Measurements from ENCODE around the gene SRRD.

SRRD gene

DNA sequence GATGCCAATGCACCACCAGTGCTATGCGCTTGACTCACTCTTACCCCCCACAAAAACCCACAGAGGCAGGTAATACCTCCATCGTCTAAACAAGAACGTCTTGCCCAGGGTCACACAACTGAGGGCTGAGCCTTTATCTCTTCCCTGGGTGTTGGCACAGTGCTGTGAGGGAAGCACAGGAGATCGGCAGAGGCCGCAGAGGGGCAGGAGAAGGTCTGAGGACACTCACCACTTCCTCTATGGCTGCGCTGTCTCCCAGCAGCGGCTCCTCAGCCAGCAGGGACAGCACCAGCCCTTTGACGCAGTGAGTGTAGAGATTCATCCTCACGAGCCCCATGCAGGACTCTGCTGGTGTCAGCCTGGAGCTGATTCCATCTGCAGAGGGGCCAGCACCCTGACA, 20.0 kb upstream of the SRRD start:
- no peak overlapping the region for H3K4me3 ChIP-seq (ENCODE audit: low read depth, low read length)
- DNase-seq (ENCODE audit: low read depth): no peak
- no peak for TF ChIP-seq CTCF (IDR thresholded peaks at IDR 0.05; ENCODE audit: low read depth, low read length, missing control alignments)

DNA sequence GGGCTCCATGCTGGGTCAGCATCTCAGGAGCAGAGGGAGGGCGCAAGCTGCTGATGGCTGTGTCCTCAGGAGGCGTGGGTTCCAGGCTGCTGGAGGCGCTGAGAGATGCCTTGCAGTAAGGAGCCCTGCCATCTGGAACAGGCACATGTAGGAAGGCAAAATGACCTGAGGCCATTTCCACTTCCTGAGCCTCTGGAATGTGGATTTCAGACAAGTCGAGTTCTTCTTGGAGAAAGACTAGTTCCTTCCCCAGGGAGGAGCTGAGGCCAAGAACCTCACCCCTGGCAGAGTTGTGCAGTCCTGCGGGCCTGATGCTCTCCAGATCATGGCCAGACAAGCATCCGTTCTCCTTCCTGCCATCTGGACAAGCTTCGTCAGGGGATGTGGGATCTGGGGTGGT, 19.4 kb upstream of the SRRD start:
- DNase-seq (ENCODE audit: low read depth): no peak
- TF ChIP-seq CTCF (IDR thresholded peaks at IDR 0.05; ENCODE audit: low read depth, low read length, missing control alignments): no peak
- H3K4me3 ChIP-seq (ENCODE audit: low read depth, low read length): no peak overlapping the region

GRCh38 chr22:26466196-26466595, 17.5 kb upstream of the SRRD start:
- H3K4me3 ChIP-seq (ENCODE audit: low read depth, low read length): no peak overlapping the region
- no peak for TF ChIP-seq CTCF (IDR thresholded peaks at IDR 0.05; ENCODE audit: low read depth, low read length, missing control alignments)
- DNase-seq (ENCODE audit: low read depth): no peak

DNA sequence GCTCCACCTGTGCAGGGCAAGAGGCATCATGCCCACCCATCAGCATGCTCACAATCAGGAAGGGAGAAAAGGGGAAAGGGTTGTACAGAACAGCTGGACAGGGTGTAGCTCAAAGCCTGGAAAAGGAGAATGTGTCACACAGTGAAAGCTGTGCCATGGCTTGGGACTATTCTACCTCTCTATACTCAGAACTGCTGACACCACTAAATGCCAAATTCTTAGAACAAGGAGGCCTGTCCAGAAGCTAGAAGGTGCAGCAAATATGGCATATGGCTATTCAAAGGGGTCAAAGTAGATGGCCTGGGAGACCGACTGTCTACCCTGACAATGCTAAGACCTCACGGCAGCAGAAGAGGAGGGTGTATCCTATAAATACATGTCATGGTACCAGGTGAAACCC, 12.9 kb upstream of the SRRD start:
- TF ChIP-seq CTCF (IDR thresholded peaks at IDR 0.05; ENCODE audit: low read depth, low read length, missing control alignments): no peak
- no peak overlapping the region for H3K4me3 ChIP-seq (ENCODE audit: low read depth, low read length)
- no peak for DNase-seq (ENCODE audit: low read depth)

- no peak overlapping the region for H3K4me3 ChIP-seq (ENCODE audit: low read depth, low read length)
- DNase-seq (ENCODE audit: low read depth): no peak
- TF ChIP-seq CTCF (IDR thresholded peaks at IDR 0.05; ENCODE audit: low read depth, low read length, missing control alignments): no peak
Observed at GRCh38 chr22:26471522-26471921, 12.2 kb upstream of the SRRD start.

DNA sequence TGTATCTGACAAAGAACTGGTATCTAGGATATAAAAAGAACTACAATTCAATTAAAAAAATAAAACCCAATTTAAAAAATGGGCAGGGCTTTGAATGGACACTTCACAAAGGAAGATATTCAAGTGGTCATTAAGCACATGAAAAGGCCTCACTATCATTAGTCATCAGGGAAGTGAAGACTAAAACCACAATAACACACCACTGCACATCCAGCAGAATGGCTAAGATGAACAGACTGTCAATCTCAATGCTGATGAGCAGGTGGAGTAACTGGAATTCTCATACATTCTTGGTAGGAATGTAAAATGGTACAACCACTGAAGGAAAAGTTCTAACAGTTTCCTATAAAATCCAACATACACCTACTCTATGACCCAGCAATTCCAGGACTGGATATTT, 9.0 kb upstream of the SRRD start:
- TF ChIP-seq CTCF (IDR thresholded peaks at IDR 0.05; ENCODE audit: low read depth, low read length, missing control alignments): no peak
- DNase-seq (ENCODE audit: low read depth): no peak
- no peak overlapping the region for H3K4me3 ChIP-seq (ENCODE audit: low read depth, low read length)

DNA sequence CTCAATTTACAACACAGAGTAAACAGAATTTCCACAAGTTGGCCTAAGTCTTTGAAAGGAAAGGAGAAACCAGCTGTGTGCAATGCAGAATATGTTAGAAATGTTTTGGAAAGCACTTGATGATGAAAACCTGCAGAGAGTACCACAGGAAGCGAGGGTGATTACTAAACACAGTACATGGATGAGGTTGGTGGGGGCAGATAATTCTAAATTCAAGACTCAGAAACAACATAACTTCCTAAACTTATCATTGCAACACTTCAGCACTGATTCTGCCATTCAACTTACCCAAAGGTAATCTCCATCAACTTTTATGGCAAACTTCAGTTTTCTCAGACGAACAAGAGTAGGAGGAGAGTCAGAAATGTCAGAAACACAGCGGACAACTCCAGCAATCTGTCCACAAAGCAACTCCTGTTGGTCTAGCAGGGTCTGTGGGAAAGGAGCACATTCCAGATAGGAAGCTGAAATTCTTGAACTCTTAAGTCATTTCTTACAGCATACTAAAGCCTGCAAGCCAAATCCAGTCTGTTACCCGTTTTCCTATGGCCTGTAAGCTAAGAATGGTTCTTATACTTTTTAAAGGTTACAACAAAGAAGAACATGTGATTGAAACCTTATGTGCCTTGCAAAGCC, 6.9 kb upstream of the SRRD start:
- DNase-seq (ENCODE audit: low read depth): no peak
- TF ChIP-seq CTCF (IDR thresholded peaks at IDR 0.05; ENCODE audit: low read depth, low read length, missing control alignments): no peak
- no peak overlapping the region for H3K4me3 ChIP-seq (ENCODE audit: low read depth, low read length)
